Hypothalamus (tissue), 51 donors: ENCODE results near the gene HECTD1.

Experiments used
- DNase-seq, 51 donors: peaks; one replicate each; lab custom pipeline; 2025; lab: John Stamatoyannopoulos, UW

The HECTD1 gene

DNA sequence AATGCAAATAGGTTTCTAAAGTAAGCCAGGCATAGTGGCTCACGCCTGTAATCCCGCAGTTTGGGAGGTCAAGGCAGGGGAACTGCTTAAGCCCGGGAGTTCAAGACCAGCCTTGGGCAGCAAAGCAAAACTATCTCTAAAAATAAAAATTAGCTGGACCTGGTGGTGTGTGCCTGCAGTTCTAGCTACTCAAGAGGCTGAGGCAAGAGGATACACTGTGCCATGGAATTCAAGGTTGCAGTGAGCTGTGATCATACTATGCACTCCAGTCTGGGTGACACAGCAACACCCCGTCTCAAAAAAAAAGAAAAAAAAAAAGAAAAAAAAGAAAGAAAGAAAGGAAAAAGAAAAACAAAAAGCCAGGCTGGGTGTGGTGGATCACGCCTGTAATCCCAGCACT lies 46.3 kb downstream of the HECTD1 start:
- no peak for DNase-seq

DNA sequence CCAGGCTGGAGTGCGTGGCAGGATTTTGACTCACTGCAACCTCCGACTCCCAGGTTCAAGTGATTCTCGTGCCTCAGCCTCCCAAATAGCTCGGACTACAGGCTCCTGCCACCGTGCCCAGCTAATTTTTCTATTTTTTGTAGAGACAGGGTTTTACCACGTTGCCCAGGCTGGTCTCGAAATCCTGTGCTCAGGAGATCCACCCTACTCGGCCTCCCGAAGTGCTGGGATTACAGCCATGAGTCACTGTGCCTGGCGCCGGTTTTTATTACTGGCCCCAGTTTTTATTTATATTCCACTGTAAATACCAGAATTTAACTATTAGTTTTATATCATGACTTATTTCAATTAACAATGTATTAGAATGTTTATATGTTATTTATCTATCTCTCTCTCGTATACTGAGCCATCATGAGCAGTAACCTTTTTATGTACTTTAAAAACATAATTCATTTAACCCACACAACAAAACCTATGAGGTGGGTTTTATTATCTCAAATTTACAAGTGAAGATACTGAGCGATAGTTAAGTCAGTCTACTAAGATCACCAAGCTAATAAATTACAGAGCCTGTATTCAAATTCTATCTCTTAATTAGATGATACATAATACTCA lies 47.8 kb downstream of the HECTD1 start:
- no peak for DNase-seq

- DNase-seq, result no peak
These were observed 52.6 kb downstream of the HECTD1 start for GRCh38 chr14:31154956-31155355.

DNA sequence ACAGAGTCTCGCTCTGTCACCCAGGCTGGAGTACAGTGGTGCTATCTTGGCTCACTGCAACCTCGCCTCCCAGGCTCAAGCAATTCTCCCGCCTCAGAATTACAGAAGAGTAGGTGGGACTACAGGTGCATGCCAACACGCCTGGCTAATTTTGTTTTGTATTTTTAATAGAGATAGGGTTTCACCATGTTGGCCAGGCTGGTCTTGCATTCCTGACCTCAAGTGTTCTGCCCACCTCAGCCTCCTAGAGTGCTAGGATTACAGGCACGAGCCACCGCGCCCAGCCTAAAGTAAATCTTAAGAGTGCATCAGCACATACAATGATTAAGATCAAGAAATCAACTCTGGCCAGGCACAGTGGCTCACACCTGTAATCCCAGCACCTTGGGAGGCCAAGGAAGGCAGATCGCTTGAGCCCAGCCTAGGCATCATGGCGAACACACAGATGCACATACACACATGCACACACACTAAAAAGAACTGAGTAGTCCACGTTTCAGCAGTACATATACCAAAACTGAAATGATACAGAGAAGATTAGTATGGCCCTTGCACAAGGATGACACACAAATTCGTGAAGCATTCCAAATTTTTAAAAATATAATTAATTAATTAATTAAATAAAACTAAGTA lies 65.0 kb downstream of the HECTD1 start:
- no peak for DNase-seq

DNA sequence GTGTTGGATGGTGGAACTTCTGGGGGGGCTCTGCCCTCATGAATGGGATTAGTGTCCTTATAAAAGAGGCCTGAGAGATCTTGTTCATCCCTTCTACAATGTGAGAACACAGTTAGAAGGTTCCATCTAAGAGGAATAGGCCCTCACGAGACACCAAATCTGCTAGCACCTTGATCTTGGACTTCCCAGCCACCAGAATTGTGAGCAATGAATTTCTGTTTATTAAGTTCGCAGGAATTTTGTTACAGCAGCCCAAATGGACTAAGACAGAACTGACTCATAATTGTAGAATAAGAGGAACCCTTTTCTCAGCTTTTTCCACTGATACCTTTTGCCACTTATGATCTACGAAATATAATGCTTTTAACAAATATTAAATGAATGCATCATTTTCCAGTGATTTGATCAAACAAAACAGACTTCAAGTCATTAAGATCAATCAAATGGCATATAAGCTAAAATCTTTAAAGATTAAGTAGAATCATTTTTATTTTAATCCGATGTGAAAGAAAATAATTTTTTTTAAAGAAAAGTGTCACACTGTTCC lies 68.2 kb downstream of the HECTD1 start:
- no peak for DNase-seq

GRCh38 chr14:31138301-31138700 lies 69.3 kb downstream of the HECTD1 start:
- DNase-seq, result no peak

- no peak for DNase-seq
These were observed 70.2 kb downstream of the HECTD1 start for GRCh38 chr14:31137214-31137889.

- no peak for DNase-seq
These were observed 74.5 kb downstream of the HECTD1 start for GRCh38 chr14:31133133-31133532.

DNA sequence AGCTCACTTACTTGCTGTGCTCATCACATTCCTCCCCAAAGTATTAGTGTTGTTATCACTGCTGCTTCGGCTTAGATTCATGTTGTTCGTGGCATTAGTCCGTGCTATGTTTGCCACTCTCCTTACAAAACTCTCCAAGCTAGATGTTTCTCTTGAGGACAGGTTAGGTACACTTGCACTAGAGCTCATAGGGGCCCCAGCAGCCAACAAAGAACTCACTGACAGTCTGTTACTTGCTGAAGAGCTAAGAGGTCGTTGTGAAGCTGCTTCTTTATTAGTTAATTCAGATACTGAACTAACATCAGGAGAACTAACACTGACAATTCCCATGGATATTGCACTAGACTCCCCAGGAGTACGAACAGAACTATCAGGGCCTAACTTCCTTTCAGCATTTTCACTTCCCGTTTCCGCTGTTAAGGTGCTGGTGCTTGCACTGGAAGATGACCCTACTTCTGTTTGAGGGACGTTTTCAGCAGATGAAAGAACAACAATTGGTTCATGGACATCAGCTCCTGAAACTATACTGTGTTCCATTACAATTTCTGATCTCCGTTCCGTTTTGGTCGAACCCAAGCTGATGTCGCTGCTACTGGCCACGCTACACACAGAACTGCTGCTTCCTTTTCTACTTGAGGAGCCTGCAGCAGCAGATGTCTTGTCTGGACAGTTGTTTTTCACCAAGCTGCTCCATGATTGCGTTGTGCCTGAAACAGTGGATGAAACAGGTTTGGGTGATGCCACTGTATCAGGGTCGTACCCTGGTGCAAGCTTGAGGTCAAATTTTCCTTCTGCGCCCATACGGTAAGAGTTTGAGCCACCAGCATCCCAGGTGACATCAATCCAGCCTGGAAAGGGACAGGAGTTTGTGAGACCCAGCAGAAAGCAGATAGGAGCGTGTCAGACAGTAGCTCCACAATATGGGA lies 78.7 kb downstream of the HECTD1 start:
- DNase-seq, result peak in 1 of 51 donors; percentile 2

- no peak for DNase-seq
These were observed 79.9 kb downstream of the HECTD1 start for GRCh38 chr14:31127690-31128089.

GRCh38 chr14:31126680-31127079 lies 80.9 kb downstream of the HECTD1 start:
- no peak for DNase-seq

GRCh38 chr14:31125231-31125630 lies 82.4 kb downstream of the HECTD1 start:
- no peak for DNase-seq

GRCh38 chr14:31124197-31124596 lies 83.4 kb downstream of the HECTD1 start:
- no peak for DNase-seq

DNA sequence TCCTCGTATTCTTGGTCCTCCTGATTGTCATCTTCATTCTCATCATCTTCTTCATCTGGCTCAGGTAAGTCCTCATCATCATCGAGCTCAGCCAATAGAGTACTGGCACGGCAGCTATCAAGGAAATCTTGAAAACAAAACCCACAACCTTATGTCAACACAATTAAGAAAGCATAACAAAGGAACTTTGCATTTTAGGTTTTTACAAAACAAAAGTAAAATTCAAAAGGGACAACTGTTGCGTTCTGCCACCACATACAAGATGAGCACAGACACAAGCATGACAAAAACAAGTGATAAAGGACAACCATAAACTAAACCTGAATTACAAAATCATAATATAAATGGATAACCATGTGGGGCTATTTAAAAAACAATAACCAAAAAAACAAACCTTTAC lies 84.7 kb downstream of the HECTD1 start:
- no peak for DNase-seq

- no peak for DNase-seq
These were observed 85.4 kb downstream of the HECTD1 start for GRCh38 chr14:31122098-31122611.

- DNase-seq, result no peak
These were observed 88.7 kb downstream of the HECTD1 start for GRCh38 chr14:31118892-31119291.

DNA sequence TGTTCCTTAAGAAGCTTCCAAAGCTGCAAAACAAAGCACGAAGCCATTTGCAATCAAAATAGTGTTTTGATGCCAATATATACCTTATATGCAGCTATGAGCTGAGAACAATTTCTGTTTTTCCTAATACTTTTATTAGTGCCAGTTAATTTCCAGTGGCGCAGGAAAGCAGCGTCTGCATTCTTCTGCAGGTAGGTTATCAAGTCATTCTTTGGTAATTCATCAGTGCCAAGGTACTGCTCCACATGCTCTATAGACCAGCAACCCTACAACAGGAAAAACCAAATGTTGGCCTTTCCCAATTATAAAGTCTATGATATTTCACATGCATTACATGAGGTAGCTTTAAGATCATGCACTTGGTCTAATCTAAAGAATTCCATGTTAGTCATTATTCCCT lies 93.8 kb downstream of the HECTD1 start:
- no peak for DNase-seq

DNA sequence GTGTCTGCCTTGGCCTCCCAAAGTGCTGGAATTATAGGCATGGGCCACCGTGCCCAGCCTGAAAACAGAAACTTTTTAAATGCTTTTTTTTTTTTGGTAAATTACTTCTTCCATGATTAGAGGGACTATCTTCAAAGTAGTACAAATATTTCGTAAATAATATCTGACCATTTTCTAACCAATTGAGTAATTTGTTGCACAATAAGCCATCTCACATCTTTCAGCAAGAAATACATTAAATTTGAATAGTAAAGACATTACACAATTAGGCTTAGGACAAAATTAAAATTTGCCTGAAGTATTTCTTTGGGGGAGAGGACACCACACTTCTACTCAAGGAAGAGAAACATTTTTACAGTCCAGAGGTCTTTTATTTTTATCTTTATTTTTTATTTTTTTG lies 96.7 kb downstream of the HECTD1 start:
- no peak for DNase-seq

DNA sequence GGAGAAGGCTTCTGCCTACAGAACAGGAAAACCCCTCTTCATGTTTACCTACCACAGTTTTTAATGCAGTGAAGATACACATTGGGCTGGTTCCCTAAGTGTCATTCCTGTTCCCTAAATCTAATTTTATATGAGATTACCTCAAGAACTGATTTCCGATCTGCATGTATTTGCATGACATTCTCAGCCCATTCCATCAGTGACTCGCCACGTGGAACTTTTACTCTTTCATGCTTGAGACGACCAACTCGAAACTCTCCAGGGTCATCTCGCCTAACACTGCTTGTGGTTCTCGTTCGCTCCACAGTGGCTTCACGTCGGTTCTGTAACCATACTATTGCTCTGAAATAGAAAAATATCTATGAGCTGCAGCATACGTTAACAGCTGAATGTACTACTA lies 98.3 kb downstream of the HECTD1 start:
- no peak for DNase-seq

DNA sequence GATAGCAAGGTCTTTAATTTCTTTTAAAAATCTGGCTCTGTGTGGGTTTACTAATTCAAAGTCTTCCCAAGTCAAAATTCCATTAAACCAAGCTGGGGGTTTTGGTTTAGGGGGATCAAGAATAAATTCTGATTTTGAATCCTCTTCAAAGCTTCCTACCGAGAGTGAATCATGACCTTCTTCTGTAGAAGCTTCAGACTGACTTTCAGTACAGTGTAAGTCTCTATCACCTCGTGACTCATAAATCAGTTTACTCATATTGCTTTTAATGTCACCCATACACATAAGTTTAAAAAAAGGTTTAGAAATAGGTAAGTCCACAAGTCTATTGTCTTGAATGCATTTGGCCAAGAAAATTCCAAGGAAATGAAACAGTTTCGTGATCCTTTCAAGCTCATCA lies 100.8 kb downstream of the HECTD1 start:
- DNase-seq, result no peak

GRCh38 chr14:31097081-31097480 lies 110.5 kb downstream of the HECTD1 start:
- no peak for DNase-seq
